A549 (cell line): Measurements from ENCODE around the gene OLAH. TPM values are rescaled to one million over a fixed set of nuclear protein-coding genes. Genes with fewer than 3 reads are reported as not detected.
"Not testable (repeated sequence)": the region's sequence is repeated elsewhere in the genome, so short reads cannot be mapped to it uniquely, and the experiment has no call there.

ENCODE experiments used
- ATAC-seq, 2 experiments: fragments of 200-7000 bp in 1 of 2; fragments of >200 bp in 1 of 2; cut with Nextera tagmentation in 1 of 2; cut with Tn5 transposase in 1 of 2; 3 replicates each; pipeline versions ENCODE4 v1.8.0 to v1.9.1; 2018 to 2020; ENCODE audit warnings: mild to moderate bottlenecking in 1 of 2, moderate library complexity in 1 of 2
- CTCF ChIA-PET: fragments of 300-600 bp; sonication (Branson Sonifier 250); formaldehyde crosslinking; extraction: SDS; loops from one replicate; lab custom pipeline; 2021; ENCODE audit warnings: antibody characterized with exemption, inconsistent platforms; lab: Yijun Ruan, JAX
- POLR2A ChIA-PET: fragments of 350-600 bp; formaldehyde crosslinking; extraction: SDS; loops from one replicate; lab custom pipeline; 2021; ENCODE audit warnings: antibody characterized with exemption, inconsistent platforms; lab: Yijun Ruan, JAX
- DNase-seq, 2 experiments: peaks; one replicate each; pipeline versions ENCODE4 v3.0.0 to v3.0.0-alpha.2; 2011 to 2016; ENCODE audit warnings: low read depth in 1 of 2, low spot score in 1 of 2
- FAIRE-seq: peaks from 2 replicates; lab custom pipeline; 2011; peaks lifted over from hg19 to GRCh38; lab: Jason Lieb, UNC
- H3K27ac ChIP-seq, 2 experiments: fragments of >200 bp; sonication (Bioruptor Twin); formaldehyde crosslinking; 3 replicates each; pipeline ENCODE4 v1.5.1; 2016 to 2017
- H3K4me1 ChIP-seq: fragments of >200 bp; sonication (Bioruptor Twin); formaldehyde crosslinking; 3 replicates; pipeline ENCODE4 v1.6.1; 2016
- H3K4me2 ChIP-seq: fragments of >200 bp; sonication (Bioruptor Twin); formaldehyde crosslinking; 3 replicates; pipeline ENCODE4 v1.6.1; 2016
- H3K4me3 ChIP-seq: fragments of >200 bp; sonication (Bioruptor Twin); formaldehyde crosslinking; 3 replicates; pipeline ENCODE4 v1.5.1; 2016
- H3K9me3 ChIP-seq: fragments of >200 bp; sonication (Bioruptor Twin); formaldehyde crosslinking; 3 replicates; pipeline ENCODE4 v1.6.1; 2016
- BHLHE40 ChIP-seq: IDR thresholded peaks from 2 replicates; pipeline ENCODE4 v1.6.1; 2012; ENCODE audit warnings: low read depth, low read length, inconsistent platforms
- CHD2 ChIP-seq: fragments of 150-350 bp; IDR thresholded peaks from 2 replicates; pipeline ENCODE4 v1.6.1; 2014; ENCODE audit warnings: low read length; ENCODE audit not compliant: partially characterized antibody
- CHD4 ChIP-seq: fragments of 200-600 bp; sonication (generic); IDR thresholded peaks from 2 replicates; pipeline ENCODE4 v1.6.1; 2016; ENCODE audit warnings: antibody characterized with exemption, mild to moderate bottlenecking, borderline replicate concordance
- EHF ChIP-seq: fragments of 250-450 bp; sonication (Bioruptor Pico); IDR thresholded peaks from 2 replicates; pipeline ENCODE4 v1.5.0; 2020; ENCODE audit warnings: mild to moderate bottlenecking
- FOSB ChIP-seq: fragments of 250-450 bp; sonication (Bioruptor Pico); IDR thresholded peaks from 2 replicates; pipeline ENCODE4 v1.5.0; 2020; ENCODE audit warnings: mild to moderate bottlenecking, moderate library complexity
- FOSL2 ChIP-seq, 2 experiments: fragments of 450-650 bp in 1 of 2; fragments of >200 bp in 1 of 2; sonication (Bioruptor Twin) in 1 of 2; formaldehyde crosslinking; IDR thresholded peaks; 2 replicates each; pipeline versions ENCODE4 v1.5.0 to v1.6.1; 2016 to 2020; ENCODE audit warnings: mild to moderate bottlenecking in 1 of 2, moderate library complexity in 1 of 2
- FOXS1 ChIP-seq: fragments of 250-450 bp; sonication (Bioruptor Pico); IDR thresholded peaks from 2 replicates; pipeline ENCODE4 v1.5.0; 2020; ENCODE audit warnings: mild to moderate bottlenecking, moderate library complexity
- HOXA7 ChIP-seq: fragments of 250-450 bp; sonication (Bioruptor Pico); IDR thresholded peaks from 2 replicates; pipeline ENCODE4 v1.5.0; 2020; ENCODE audit warnings: mild to moderate bottlenecking, moderate library complexity
- JUNB ChIP-seq: fragments of >200 bp; sonication (Bioruptor Twin); formaldehyde crosslinking; IDR thresholded peaks from 2 replicates; pipeline ENCODE4 v1.6.1; 2016
- ZC3H11A ChIP-seq: fragments of 450-650 bp; IDR thresholded peaks from 2 replicates; pipeline ENCODE4 v1.6.1; 2014; ENCODE audit warnings: antibody characterized with exemption, mild to moderate bottlenecking
- WGBS: methylation state at CpG from one replicate; pipeline ENCODE4 v1.1.6; 2017; ENCODE audit errors: missing lambda C conversion rate; 5-methylcytosine and 5-hydroxymethylcytosine counted together
- polyA minus RNA-seq: library from RNA; depleted of rRNA, polyadenylated mRNA; stranded (reverse); fragments of >200 nt; gene quantifications from 2 replicates; pipeline ENCODE4 v1.2.3, GENCODE V29; 2011; rRNA and poly(A)+ RNA removed
- polyA plus RNA-seq, 4 experiments: library from polyadenylated mRNA; depleted of rRNA in 3 of 4; stranded (reverse); fragments of >200 nt; fragmentation: RNase III in 1 of 4; extraction: RNeasy Plus Mini Kit Qiagen cat#74134 plus additional on column Dnase treatment in 1 of 4; gene quantifications; 2 replicates in 3 of 4; 3 replicates in 1 of 4; pipeline ENCODE4 v1.2.3, GENCODE V29; 2011 to 2017
- TF ChIP-seq, protein P1 (sequence below): fragments of 450-650 bp; IDR thresholded peaks from 2 replicates; pipeline ENCODE4 v1.6.1; 2014; ENCODE audit warnings: antibody characterized with exemption

OLAH gene
- polyA plus RNA-seq (2011; rRNA removed) (0.34 and 0.53 TPM in 2 replicates), polyA plus RNA-seq (2017; fragmentation: RNase III; extraction: RNeasy Plus Mini Kit Qiagen cat#74134 plus additional on column Dnase treatment) (not detected in 3 replicates), polyA minus RNA-seq (not detected in 2 replicates)
- not detected in 2 replicates for polyA plus RNA-seq (2012; cell fraction: cytosol; rRNA removed)
- not detected in 2 replicates for polyA plus RNA-seq (2012; cell fraction: nucleus; rRNA removed)

GRCh38 chr10:15043674-15044073 lies at the start of gene OLAH:
Gene OLAH, plus strand, starts transcription at chr10:15043943. Its CDS starts 3,346 bp downstream, at chr10:15047289.
- ATAC-seq = no peak

DNA sequence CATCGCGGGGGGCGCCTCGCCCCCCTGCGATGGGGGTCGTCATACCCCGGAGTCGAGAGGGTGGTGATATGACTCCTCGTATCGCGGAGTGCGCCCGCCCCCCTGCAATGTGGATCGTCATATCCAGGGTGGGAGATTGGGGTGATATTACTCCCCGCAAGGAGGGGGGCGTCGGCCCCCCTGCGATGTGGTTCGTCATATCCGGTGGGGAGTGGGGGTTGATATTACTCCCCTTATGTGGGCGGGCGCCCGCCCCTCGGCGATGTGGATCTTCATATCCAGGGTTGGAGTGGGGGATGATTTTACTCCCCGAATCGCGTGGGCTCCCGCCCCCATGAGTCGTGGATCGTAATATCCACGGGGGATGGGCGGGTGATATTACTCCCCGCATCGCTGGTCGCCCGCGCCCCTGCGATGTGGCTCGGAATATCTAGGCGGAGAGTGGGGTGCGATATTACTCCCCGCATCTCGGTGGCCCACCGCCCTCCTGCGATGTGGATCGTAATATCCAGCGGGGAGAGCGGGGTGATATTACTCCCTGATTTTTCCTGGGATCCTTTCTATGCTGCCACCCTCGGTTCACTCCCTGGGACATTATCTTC lies 47.7 kb upstream of the OLAH start:
- Histone ChIP-seq H3K27ac (no peak overlapping the region), H3K4me2 (no peak overlapping the region), H3K9me3 (no peaks in the 10 kb centered on the region), H3K4me3 (no peak overlapping the region), H3K4me1 (no peaks in the 10 kb centered on the region)
- DNase-seq (no peak), ATAC-seq (no peak), FAIRE-seq (no peak)
- TF ChIP-seq ZC3H11A (no peak), JUNB (no peak), BHLHE40 (no peak)
- ChIA-PET CTCF (no interaction called here), POLR2A (no interaction called here)
- 72% methylated on average over 49 of the region's 50 CpGs for WGBS

More at GRCh38 chr10:15043674-15044073, at the start of gene OLAH:
- Histone ChIP-seq H3K4me1 (no peaks in the 10 kb centered on the region), H3K9me3 (no peaks in the 10 kb centered on the region), H3K27ac (no peak within 1 kb of the TSS; a peak in 1 of 6 replicates), H3K4me3 (no peak within 1 kb of the TSS), H3K4me2 (no peak within 1 kb of the TSS)
- ChIA-PET POLR2A (no interaction called here), CTCF (interaction anchor here (0.7 kb wide), 1 partner anchor 537 kb away, joined by 4 read pairs; no protein-coding TSS in a partner anchor)
- DNase-seq (no peak), FAIRE-seq (no peak)
- WGBS = 71% methylated on average over 1 of the region's 1 CpG
- TF ChIP-seq, protein P1, sequence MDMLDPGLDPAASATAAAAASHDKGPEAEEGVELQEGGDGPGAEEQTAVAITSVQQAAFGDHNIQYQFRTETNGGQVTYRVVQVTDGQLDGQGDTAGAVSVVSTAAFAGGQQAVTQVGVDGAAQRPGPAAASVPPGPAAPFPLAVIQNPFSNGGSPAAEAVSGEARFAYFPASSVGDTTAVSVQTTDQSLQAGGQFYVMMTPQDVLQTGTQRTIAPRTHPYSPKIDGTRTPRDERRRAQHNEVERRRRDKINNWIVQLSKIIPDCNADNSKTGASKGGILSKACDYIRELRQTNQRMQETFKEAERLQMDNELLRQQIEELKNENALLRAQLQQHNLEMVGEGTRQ = no peak
- TF ChIP-seq BHLHE40 (no peak), HOXA7 (CRISPR knock-in tag) (no peak), CHD4 (no peak), EHF (CRISPR knock-in tag) (no peak)

GRCh38 chr10:15013530-15013929 lies 30.2 kb upstream of the OLAH start:
- H3K27ac ChIP-seq = not testable (repeated sequence)

DNA sequence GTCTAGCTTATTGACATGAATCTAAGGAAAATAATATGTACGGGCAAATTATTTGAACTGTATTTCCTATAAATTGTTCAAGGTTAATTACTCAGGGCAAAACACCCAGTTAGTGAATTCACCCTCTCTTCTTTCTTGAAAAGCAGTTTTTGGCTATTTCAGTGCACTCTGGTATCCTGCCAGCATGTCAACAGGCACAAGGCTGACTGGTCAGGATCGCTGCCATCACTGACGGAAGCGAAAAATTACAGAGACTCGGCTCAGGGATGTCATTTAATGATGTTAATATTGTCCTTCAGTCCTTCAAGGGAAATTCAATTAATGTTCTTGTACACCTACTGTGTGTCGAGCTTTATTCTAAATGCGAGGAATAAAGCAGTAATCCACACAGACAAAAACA lies 28.3 kb upstream of the OLAH start:
- POLR2A ChIA-PET = no interaction called here
- WGBS = 75% methylated on average over 7 of the region's 7 CpGs

More at GRCh38 chr10:15013530-15013929, 30.2 kb upstream of the OLAH start:
- 39% methylated on average over 5 of the region's 5 CpGs for WGBS
- DNase-seq, H3K4me3 ChIP-seq, CTCF ChIA-PET, H3K9me3 ChIP-seq, FAIRE-seq, POLR2A ChIA-PET, H3K4me1 ChIP-seq, H3K4me2 ChIP-seq: not testable (repeated sequence)
- 0 out of 6 replicates have a peak, but pooled peaks of 1 of the 2 experiments have one; percentile 30 for ATAC-seq

GRCh38 chr10:15020966-15021365 lies 22.8 kb upstream of the OLAH start:
- H3K4me1 ChIP-seq; H3K4me3 ChIP-seq; H3K9me3 ChIP-seq; POLR2A ChIA-PET; FAIRE-seq; CTCF ChIA-PET; TF ChIP-seq FOSL2 (IDR thresholded peaks at IDR 0.05): not testable (repeated sequence)
- peak; percentile 39 for TF ChIP-seq FOSL2 (CRISPR knock-in tag; IDR thresholded peaks at IDR 0.05)
- 66% methylated on average over 3 of the region's 5 CpGs for WGBS
- Histone ChIP-seq H3K4me2 (peak overlapping the region; percentile 9; the same call in 1 of the 3 replicates), H3K27ac (0 out of 6 replicates have a peak overlapping the region, but pooled peaks of 1 of the 2 experiments have one; percentile 22)
- peak in 1 of 2 experiments; percentile 56 for DNase-seq
- peak; percentile 43 to 76; a peak in 3 of 6 replicates for ATAC-seq

More for the DNA sequence above, 28.3 kb upstream of the OLAH start:
- no peak overlapping the region for H3K4me2 ChIP-seq
- no peak overlapping the region for H3K27ac ChIP-seq
- TF ChIP-seq JUNB = no peak
- no peak for TF ChIP-seq HOXA7 (CRISPR knock-in tag)
- TF ChIP-seq CHD4 = no peak
- no peak for TF ChIP-seq FOSB (CRISPR knock-in tag)
- TF ChIP-seq FOXS1 (CRISPR knock-in tag) = no peak
- no peak for TF ChIP-seq CHD2
- H3K4me1 ChIP-seq = peaks cover 3% of the 10 kb centered on the region; the same call in 1 of the 3 replicates
- no peak for FAIRE-seq
- H3K4me3 ChIP-seq = no peak overlapping the region
- no peaks in the 10 kb centered on the region for H3K9me3 ChIP-seq
- CTCF ChIA-PET = interaction anchor here (0.9 to 1.0 kb wide), 2 partner anchors 134 to 333 kb away, joined by 3 to 4 read pairs; no protein-coding TSS in a partner anchor
- no peak for ATAC-seq
- DNase-seq = no peak
